SU-DHL-6 (cell line): ENCODE results near the gene UBAC2.

ENCODE experiments used
- EZH2phosphoT487 ChIP-seq: fragments of 200-600 bp; sonication (generic), shearing (Covaris generic); conservative IDR thresholded peaks from 2 replicates; pipeline ENCODE4 v1.6.1; 2018; ENCODE audit warnings: mild to moderate bottlenecking, antibody characterized with exemption, low read length, moderate library complexity, mixed read lengths
- TF ChIP-seq, protein P1 (sequence below): fragments of 200-600 bp; sonication (generic); IDR thresholded peaks from one replicate; pipeline ENCODE4 v1.5.1; 2017; ENCODE audit warnings: antibody characterized with exemption, mild to moderate bottlenecking, low read length, moderate library complexity; ENCODE audit not compliant: insufficient read depth, poor library complexity, severe bottlenecking

DNA sequence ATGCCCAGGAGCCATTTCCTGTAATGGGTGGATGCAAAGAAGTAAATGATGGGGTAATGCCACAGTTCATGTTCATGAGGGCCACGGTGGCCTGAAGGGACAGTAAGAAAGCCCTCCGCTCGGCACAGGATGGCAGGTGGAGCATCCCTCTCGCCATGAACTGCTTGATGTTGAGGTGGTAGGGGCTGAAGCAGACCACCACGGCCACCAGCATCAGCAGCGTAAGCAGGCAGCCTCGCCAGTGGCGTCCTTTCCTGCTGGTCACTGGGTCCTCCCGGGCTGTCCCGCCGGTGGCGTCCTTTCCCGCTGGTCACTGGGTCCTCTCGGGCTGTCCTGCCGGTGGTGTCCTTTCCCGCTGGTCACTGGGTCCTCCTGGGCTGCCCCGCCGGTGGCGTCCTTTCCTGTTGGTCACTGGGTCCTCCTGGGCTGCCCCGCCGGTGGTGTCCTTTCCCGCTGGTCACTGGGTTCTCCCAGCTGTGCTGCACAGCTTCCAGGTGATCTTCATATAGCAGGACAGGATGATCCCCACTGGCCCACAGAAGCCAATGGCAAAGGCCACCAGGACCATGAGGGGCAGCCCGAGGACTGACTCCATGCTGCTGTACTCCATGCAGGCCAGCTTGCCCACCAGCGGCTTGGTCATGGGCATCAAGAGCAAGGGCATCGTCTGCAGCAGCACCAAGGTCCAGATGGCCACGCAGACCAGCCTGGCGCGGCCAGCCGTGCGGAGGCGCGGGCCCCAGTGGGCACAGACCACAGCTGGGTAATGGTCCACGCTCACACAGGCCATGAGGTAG, 207.4 kb downstream of the UBAC2 start:
- TF ChIP-seq, protein P1, sequence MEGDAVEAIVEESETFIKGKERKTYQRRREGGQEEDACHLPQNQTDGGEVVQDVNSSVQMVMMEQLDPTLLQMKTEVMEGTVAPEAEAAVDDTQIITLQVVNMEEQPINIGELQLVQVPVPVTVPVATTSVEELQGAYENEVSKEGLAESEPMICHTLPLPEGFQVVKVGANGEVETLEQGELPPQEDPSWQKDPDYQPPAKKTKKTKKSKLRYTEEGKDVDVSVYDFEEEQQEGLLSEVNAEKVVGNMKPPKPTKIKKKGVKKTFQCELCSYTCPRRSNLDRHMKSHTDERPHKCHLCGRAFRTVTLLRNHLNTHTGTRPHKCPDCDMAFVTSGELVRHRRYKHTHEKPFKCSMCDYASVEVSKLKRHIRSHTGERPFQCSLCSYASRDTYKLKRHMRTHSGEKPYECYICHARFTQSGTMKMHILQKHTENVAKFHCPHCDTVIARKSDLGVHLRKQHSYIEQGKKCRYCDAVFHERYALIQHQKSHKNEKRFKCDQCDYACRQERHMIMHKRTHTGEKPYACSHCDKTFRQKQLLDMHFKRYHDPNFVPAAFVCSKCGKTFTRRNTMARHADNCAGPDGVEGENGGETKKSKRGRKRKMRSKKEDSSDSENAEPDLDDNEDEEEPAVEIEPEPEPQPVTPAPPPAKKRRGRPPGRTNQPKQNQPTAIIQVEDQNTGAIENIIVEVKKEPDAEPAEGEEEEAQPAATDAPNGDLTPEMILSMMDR: no peak
- TF ChIP-seq EZH2phosphoT487: no peak
